Measurements from ENCODE around the gene MKNK1. TPM values are rescaled to one million over a fixed set of nuclear protein-coding genes. Genes with fewer than 3 reads are reported as not detected.

Gene MKNK1
- total RNA-seq, 6 experiments from 2014 or later, result 18.0 to 24.3 (median 22.3) TPM

DNA sequence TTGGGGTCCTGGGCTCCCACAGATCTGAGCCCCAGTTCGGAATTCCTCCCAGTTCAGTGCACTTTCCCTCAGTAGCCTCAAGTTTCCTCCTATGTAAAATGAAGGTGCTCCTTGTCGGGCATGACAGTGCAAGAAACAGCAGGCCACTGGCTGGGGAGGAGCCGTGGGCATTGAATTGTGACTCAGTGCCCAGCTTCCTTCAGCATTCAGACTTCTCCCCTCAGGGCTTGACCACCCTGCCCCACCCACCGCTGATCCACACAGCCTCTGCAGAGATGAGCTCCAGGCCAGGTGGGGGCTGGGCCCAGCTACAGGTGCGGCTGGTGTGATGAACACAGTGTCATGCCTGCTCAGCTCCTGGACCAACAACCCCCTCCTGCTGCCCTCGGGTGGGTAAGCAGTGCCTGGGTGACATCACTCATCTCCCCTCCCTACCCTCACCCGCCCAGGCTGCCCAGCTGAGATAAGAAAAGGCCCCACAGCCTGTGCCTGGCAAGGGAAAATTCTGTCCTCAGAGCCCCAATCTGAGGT, 7.7 kb upstream of the MKNK1 start:
- peaks cover 25% of the 10 kb centered on the region for H3K36me3 Mint-ChIP-seq (ENCODE audit: low read depth)
- DNase-seq, result peak; percentile 30
- no peaks in the 10 kb centered on the region for H3K27me3 Mint-ChIP-seq (ENCODE audit: insufficient read depth)
- H3K4me1 Mint-ChIP-seq (ENCODE audit: low read depth), result peaks cover 40% of the 10 kb centered on the region
- TF ChIP-seq, protein P1, sequence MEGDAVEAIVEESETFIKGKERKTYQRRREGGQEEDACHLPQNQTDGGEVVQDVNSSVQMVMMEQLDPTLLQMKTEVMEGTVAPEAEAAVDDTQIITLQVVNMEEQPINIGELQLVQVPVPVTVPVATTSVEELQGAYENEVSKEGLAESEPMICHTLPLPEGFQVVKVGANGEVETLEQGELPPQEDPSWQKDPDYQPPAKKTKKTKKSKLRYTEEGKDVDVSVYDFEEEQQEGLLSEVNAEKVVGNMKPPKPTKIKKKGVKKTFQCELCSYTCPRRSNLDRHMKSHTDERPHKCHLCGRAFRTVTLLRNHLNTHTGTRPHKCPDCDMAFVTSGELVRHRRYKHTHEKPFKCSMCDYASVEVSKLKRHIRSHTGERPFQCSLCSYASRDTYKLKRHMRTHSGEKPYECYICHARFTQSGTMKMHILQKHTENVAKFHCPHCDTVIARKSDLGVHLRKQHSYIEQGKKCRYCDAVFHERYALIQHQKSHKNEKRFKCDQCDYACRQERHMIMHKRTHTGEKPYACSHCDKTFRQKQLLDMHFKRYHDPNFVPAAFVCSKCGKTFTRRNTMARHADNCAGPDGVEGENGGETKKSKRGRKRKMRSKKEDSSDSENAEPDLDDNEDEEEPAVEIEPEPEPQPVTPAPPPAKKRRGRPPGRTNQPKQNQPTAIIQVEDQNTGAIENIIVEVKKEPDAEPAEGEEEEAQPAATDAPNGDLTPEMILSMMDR (IDR thresholded peaks at IDR 0.05), result no peak
- H3K27ac Mint-ChIP-seq, result peak overlapping the region; percentile 87
- H3K4me3 Mint-ChIP-seq, result peak overlapping the region; percentile 32; the same call in 1 of the 2 replicates
- no peaks in the 10 kb centered on the region for H3K9me3 Mint-ChIP-seq

GRCh38 chr1:46607345-46608130, 3.5 kb upstream of the MKNK1 start:
- Mint-ChIP-seq H3K4me3 (no peak overlapping the region), H3K4me1 (ENCODE audit: low read depth) (peaks cover 44% of the 10 kb centered on the region), H3K9me3 (no peaks in the 10 kb centered on the region), H3K27ac (no peak overlapping the region), H3K36me3 (ENCODE audit: low read depth) (peaks cover 25% of the 10 kb centered on the region), H3K27me3 (ENCODE audit: insufficient read depth) (no peaks in the 10 kb centered on the region)
- TF ChIP-seq, protein P1 (IDR thresholded peaks at IDR 0.05), result no peak
- DNase-seq, result no peak

GRCh38 chr1:46606255-46606965, 2.3 kb upstream of the MKNK1 start:
- peak overlapping the region; percentile 39 for H3K27ac Mint-ChIP-seq

DNA sequence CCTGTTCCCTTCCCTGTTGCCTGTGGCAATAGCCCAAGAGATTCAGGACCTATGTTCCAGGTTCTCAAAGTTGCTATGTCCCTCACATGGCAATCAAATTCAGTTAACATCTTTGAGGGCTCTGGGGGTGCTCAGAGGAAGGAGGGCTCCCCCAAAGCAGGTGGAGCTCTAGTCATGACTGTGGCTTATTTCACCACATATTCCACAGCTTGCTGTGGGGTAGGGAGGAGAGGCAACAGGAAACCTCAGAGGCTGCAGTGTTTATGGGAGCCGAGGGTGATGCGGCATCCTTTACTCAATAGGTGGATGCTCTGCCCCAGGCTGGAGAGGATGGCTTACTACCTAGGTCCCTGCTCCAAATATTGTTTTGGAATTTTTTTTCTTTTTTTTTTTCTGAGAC, 1.2 kb upstream of the MKNK1 start:
- Mint-ChIP-seq H3K9me3 (no peaks in the 10 kb centered on the region), H3K36me3 (ENCODE audit: low read depth) (peaks cover 30% of the 10 kb centered on the region), H3K27me3 (ENCODE audit: insufficient read depth) (no peaks in the 10 kb centered on the region; the same call in 1 of the 2 replicates), H3K27ac (no peak overlapping the region), H3K4me1 (ENCODE audit: low read depth) (peaks cover 47% of the 10 kb centered on the region), H3K4me3 (peak overlapping the region; percentile 97)
- TF ChIP-seq, protein P1 (IDR thresholded peaks at IDR 0.05), result no peak
- DNase-seq, result no peak

More at GRCh38 chr1:46606255-46606965, 2.3 kb upstream of the MKNK1 start:
- H3K27me3 Mint-ChIP-seq (ENCODE audit: insufficient read depth), result no peaks in the 10 kb centered on the region; the same call in 1 of the 2 replicates
- peak overlapping the region; percentile 17; the same call in 1 of the 2 replicates for H3K4me3 Mint-ChIP-seq
- H3K4me1 Mint-ChIP-seq (ENCODE audit: low read depth), result peaks cover 45% of the 10 kb centered on the region
- TF ChIP-seq, protein P1 (IDR thresholded peaks at IDR 0.05), result no peak
- no peak for DNase-seq
- H3K9me3 Mint-ChIP-seq, result no peaks in the 10 kb centered on the region
- H3K36me3 Mint-ChIP-seq (ENCODE audit: low read depth), result peaks cover 30% of the 10 kb centered on the region

DNA sequence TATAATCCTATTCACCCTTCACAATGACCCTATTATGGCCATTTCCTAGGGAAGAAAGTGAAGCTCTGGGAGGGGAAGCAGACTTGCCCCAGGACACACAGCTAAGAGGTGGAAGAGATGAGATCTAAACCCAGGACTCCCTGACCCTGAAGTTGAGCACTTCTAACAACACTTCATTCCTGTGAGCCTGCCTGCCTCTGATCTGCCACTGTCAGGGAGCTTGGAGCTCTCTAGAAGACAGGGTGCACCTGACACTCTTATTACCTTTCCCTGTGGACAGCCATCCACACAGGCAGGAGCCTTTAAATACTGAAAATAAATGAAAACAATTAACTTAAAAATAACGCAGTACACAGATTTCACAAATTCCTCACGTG, 599 bp downstream of the MKNK1 start:
- TF ChIP-seq, protein P1 (IDR thresholded peaks at IDR 0.05), result no peak
- Mint-ChIP-seq H3K36me3 (ENCODE audit: low read depth) (peaks cover 13% of the 10 kb centered on the region), H3K27ac (peak overlapping the region; percentile 63), H3K4me1 (ENCODE audit: low read depth) (peaks cover 53% of the 10 kb centered on the region), H3K9me3 (no peaks in the 10 kb centered on the region), H3K4me3 (peak overlapping the region; percentile 97), H3K27me3 (ENCODE audit: insufficient read depth) (no peaks in the 10 kb centered on the region; the same call in 1 of the 2 replicates)
- no peak for DNase-seq
